ENCODE results near the gene MAGI1.

MAGI1 gene

GRCh38 chr3:65795166-65795565 lies 243.6 kb downstream of the MAGI1 start:
- H3K36me3 ChIP-seq: no peaks in the 10 kb centered on the region
- H3K4me3 ChIP-seq (ENCODE audit: low read depth in 1 of 2, low read length in 1 of 2): no peak overlapping the region

GRCh38 chr3:65793495-65794200 lies 245.1 kb downstream of the MAGI1 start:
- no peaks in the 10 kb centered on the region for H3K4me1 ChIP-seq (ENCODE audit: control insufficient read depth in 1 of 2, insufficient read depth in 1 of 2, low read depth in 1 of 2, low read length in 1 of 2)
- no peak overlapping the region for H3K27ac ChIP-seq
- no peaks in the 10 kb centered on the region for H3K27me3 ChIP-seq
- TF ChIP-seq CTCF (IDR thresholded peaks at IDR 0.05): no peak
- no peaks in the 10 kb centered on the region for H3K36me3 ChIP-seq
- H3K9me3 ChIP-seq: no peaks in the 10 kb centered on the region
- no peak overlapping the region for H3K4me3 ChIP-seq (ENCODE audit: low read depth in 1 of 2, low read length in 1 of 2)

More at GRCh38 chr3:65795166-65795565, 243.6 kb downstream of the MAGI1 start:
- Histone ChIP-seq H3K27me3 (no peaks in the 10 kb centered on the region), H3K27ac (no peak overlapping the region), H3K4me1 (ENCODE audit: control insufficient read depth in 1 of 2, insufficient read depth in 1 of 2, low read depth in 1 of 2, low read length in 1 of 2) (no peaks in the 10 kb centered on the region), H3K9me3 (no peaks in the 10 kb centered on the region)
- TF ChIP-seq CTCF (IDR thresholded peaks at IDR 0.05): no peak

- Histone ChIP-seq H3K27me3 (no peaks in the 10 kb centered on the region), H3K4me3 (ENCODE audit: low read depth in 1 of 2, low read length in 1 of 2) (no peak overlapping the region), H3K4me1 (ENCODE audit: control insufficient read depth in 1 of 2, insufficient read depth in 1 of 2, low read depth in 1 of 2, low read length in 1 of 2) (no peaks in the 10 kb centered on the region), H3K9me3 (no peaks in the 10 kb centered on the region), H3K36me3 (no peaks in the 10 kb centered on the region), H3K27ac (no peak overlapping the region)
- no peak for TF ChIP-seq CTCF (IDR thresholded peaks at IDR 0.05)
Measured at GRCh38 chr3:65788461-65788860, 250.3 kb downstream of the MAGI1 start.

- no peak for TF ChIP-seq CTCF (IDR thresholded peaks at IDR 0.05)
- Histone ChIP-seq H3K27ac (no peak overlapping the region), H3K4me3 (ENCODE audit: low read depth in 1 of 2, low read length in 1 of 2) (no peak overlapping the region), H3K36me3 (no peaks in the 10 kb centered on the region), H3K4me1 (ENCODE audit: control insufficient read depth in 1 of 2, insufficient read depth in 1 of 2, low read depth in 1 of 2, low read length in 1 of 2) (no peaks in the 10 kb centered on the region), H3K9me3 (no peaks in the 10 kb centered on the region), H3K27me3 (no peaks in the 10 kb centered on the region)
Measured at GRCh38 chr3:65787827-65788226, 250.9 kb downstream of the MAGI1 start.

- Histone ChIP-seq H3K27me3 (no peaks in the 10 kb centered on the region), H3K9me3 (no peaks in the 10 kb centered on the region), H3K4me1 (ENCODE audit: control insufficient read depth in 1 of 2, insufficient read depth in 1 of 2, low read depth in 1 of 2, low read length in 1 of 2) (no peaks in the 10 kb centered on the region), H3K27ac (no peak overlapping the region), H3K36me3 (no peaks in the 10 kb centered on the region), H3K4me3 (ENCODE audit: low read depth in 1 of 2, low read length in 1 of 2) (no peak overlapping the region)
- no peak for TF ChIP-seq CTCF (IDR thresholded peaks at IDR 0.05)
Measured at GRCh38 chr3:65787340-65787739, 251.4 kb downstream of the MAGI1 start.

Data from neutrophil (primary cell).